Gastrocnemius medialis (tissue), 4 donors: Measurements from ENCODE around the gene DHRS3. TPM values are rescaled to one million over a fixed set of nuclear protein-coding genes. Genes with fewer than 3 reads are reported as not detected.

Experiments used
- ATAC-seq, 2 donors: fragments of 150-250 bp; one replicate each; pipeline ENCODE4 v1.9.1; 2016
- DNase-seq, 2 donors: peaks; one replicate each; pipeline ENCODE4 v3.0.0-alpha.2; 2019
- H3K27ac ChIP-seq, 4 donors: fragments of 200-600 bp; sonication (generic); 1 replicate in 1 of 4; 2 replicates in 3 of 4; pipeline ENCODE4 v1.5.1; 2016 to 2018; ENCODE audit warnings: mild to moderate bottlenecking in 2 of 4, moderate library complexity in 1 of 4
- H3K27me3 ChIP-seq, 3 donors: fragments of 200-600 bp; sonication (generic) in 2 of 3; 1 replicate in 1 of 3; 2 replicates in 2 of 3; pipeline versions ENCODE4 v1.5.1 to v1.6.0; 2016 to 2019; ENCODE audit warnings: mild to moderate bottlenecking in 1 of 3, moderate library complexity in 1 of 3
- H3K36me3 ChIP-seq, 2 donors: fragments of 200-600 bp; sonication (generic) in 1 of 2; one replicate each; pipeline ENCODE4 v1.5.1; 2017 to 2018
- H3K4me1 ChIP-seq, 2 donors: fragments of 200-600 bp; sonication (generic) in 1 of 2; one replicate each; pipeline ENCODE4 v1.5.1; 2016 to 2017; ENCODE audit warnings: mild to moderate bottlenecking in 2 of 2
- H3K4me3 ChIP-seq, 4 donors: fragments of 200-600 bp; sonication (generic) in 3 of 4; 1 replicate in 1 of 4; 2 replicates in 3 of 4; pipeline ENCODE4 v1.5.1; 2016 to 2019; ENCODE audit warnings: mild to moderate bottlenecking in 2 of 4
- H3K9me3 ChIP-seq, 3 donors: fragments of 200-600 bp; sonication (generic) in 2 of 3; 1 replicate in 1 of 3; 2 replicates in 2 of 3; pipeline ENCODE4 v1.5.1; 2016 to 2019
- POLR2A ChIP-seq, 2 donors: fragments of 450-650 bp; IDR thresholded peaks; one replicate each; pipeline ENCODE4 v1.6.1; 2017; ENCODE audit warnings: antibody characterized with exemption in 2 of 2, mild to moderate bottlenecking in 2 of 2, moderate library complexity in 2 of 2
- in situ Hi-C, 4 donors: fragments of 200-750 bp; cut with MboI; loops; one replicate each; pipeline versions ENCODE4 v1.15.0 to v1.8.0; 2017; ENCODE audit warnings: low sequenced_read_pairs in 4 of 4
- intact Hi-C: fragments of 100-400 bp; cut with DNase I; formaldehyde crosslinking; loops from one replicate; pipeline ENCODE4 v1.15.1; 2023; ENCODE audit warnings: low total_unique reads
- total RNA-seq, 4 donors: library from RNA; depleted of rRNA; stranded (reverse); fragments of >200 nt; gene quantifications; one replicate each; pipeline versions ENCODE4 v1.1.0 to v1.2.3, GENCODE V29; 2016
- TF ChIP-seq, protein P1 (sequence below), 5 experiments: fragments of 450-650 bp in 3 of 5; fragments of 200-600 bp in 2 of 5; sonication (generic) in 2 of 5; IDR thresholded peaks in 4 of 5; conservative IDR thresholded peaks in 1 of 5; 1 replicate in 4 of 5; 2 replicates in 1 of 5; pipeline ENCODE4 v1.5.1; 2016 to 2019; ENCODE audit warnings: antibody characterized with exemption in 5 of 5, mild to moderate bottlenecking in 3 of 5, moderate library complexity in 3 of 5

DHRS3 gene
- total RNA-seq, 4 donors from 2014 or later: 28.5 to 108 (median 67.0) TPM

DNA sequence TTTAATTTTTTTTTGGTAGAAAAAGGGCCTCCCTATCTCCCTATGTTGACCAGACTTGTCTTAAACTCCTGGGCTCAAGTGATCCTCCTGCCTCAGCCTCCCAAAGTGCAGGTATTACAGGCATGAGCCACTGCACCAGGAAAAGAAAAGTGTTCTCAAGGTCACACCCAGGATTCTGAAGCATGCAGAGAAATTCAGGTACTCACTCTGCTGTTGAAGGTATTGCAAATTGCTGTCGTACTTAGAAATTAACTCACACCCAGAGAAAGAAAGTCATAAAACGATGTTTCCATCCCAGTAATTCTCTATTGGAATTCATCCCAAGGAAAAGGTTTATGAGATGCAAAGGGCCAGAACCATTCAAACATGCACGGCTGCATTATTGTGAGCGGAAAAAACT lies 73.7 kb downstream of the DHRS3 start:
- peaks cover 37 to 46% of the 10 kb centered on the region in 2 donors for H3K4me1 ChIP-seq
- no peaks in the 10 kb centered on the region for H3K27me3 ChIP-seq
- in situ Hi-C loops: loop anchor here in 1 of 4 donors (10.0 kb wide), 1 partner anchor 50 kb away; no protein-coding TSS in a partner anchor
- no peak overlapping the region for H3K4me3 ChIP-seq
- DNase-seq (no peak), ATAC-seq (no peak)
- no peaks in the 10 kb centered on the region for H3K9me3 ChIP-seq
- no peak overlapping the region for H3K27ac ChIP-seq
- intact Hi-C loops: loop anchor here (5.0 kb wide), 1 partner anchor 92 kb away; no protein-coding TSS in a partner anchor
- TF ChIP-seq, protein P1, sequence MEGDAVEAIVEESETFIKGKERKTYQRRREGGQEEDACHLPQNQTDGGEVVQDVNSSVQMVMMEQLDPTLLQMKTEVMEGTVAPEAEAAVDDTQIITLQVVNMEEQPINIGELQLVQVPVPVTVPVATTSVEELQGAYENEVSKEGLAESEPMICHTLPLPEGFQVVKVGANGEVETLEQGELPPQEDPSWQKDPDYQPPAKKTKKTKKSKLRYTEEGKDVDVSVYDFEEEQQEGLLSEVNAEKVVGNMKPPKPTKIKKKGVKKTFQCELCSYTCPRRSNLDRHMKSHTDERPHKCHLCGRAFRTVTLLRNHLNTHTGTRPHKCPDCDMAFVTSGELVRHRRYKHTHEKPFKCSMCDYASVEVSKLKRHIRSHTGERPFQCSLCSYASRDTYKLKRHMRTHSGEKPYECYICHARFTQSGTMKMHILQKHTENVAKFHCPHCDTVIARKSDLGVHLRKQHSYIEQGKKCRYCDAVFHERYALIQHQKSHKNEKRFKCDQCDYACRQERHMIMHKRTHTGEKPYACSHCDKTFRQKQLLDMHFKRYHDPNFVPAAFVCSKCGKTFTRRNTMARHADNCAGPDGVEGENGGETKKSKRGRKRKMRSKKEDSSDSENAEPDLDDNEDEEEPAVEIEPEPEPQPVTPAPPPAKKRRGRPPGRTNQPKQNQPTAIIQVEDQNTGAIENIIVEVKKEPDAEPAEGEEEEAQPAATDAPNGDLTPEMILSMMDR (IDR thresholded peaks at IDR 0.05 in 4 of 5, conservative IDR thresholded peaks at IDR 0.05 in 1 of 5): no peak
- TF ChIP-seq POLR2A (IDR thresholded peaks at IDR 0.05): no peak
- H3K36me3 ChIP-seq: no peaks in the 10 kb centered on the region

DNA sequence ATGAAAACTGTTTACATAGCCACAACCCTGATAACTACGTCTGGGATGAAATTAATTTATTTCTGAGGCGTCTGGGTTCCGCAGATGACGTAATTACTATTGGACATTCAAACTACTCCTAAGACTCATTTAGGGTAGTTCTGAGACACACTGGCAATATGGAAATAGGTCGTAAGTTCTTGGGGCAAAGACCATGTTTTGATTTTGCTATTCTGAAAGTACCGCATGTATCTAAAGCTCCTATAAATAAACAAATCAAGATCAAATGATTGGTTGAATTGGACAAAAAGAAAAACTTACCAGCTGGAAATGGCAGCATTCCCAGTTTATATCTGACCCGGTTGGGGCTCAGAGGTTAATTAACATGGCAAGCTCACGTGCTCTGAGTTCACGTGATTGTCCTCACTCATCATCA lies 74.3 kb downstream of the DHRS3 start:
- no peak overlapping the region for H3K4me3 ChIP-seq
- ATAC-seq (no peak), DNase-seq (no peak)
- TF ChIP-seq, protein P1 (IDR thresholded peaks at IDR 0.05 in 4 of 5, conservative IDR thresholded peaks at IDR 0.05 in 1 of 5): no peak
- no peak for TF ChIP-seq POLR2A (IDR thresholded peaks at IDR 0.05)
- intact Hi-C loops: loop anchor here (5.0 kb wide), 1 partner anchor 91 kb away; no protein-coding TSS in a partner anchor
- no peak overlapping the region for H3K27ac ChIP-seq
- no peaks in the 10 kb centered on the region for H3K36me3 ChIP-seq
- H3K9me3 ChIP-seq: no peaks in the 10 kb centered on the region
- in situ Hi-C loops: loop anchor here in 1 of 4 donors (10.0 kb wide), 1 partner anchor 51 kb away; no protein-coding TSS in a partner anchor
- no peaks in the 10 kb centered on the region for H3K27me3 ChIP-seq
- peaks cover 31 to 40% of the 10 kb centered on the region in 2 donors for H3K4me1 ChIP-seq

DNA sequence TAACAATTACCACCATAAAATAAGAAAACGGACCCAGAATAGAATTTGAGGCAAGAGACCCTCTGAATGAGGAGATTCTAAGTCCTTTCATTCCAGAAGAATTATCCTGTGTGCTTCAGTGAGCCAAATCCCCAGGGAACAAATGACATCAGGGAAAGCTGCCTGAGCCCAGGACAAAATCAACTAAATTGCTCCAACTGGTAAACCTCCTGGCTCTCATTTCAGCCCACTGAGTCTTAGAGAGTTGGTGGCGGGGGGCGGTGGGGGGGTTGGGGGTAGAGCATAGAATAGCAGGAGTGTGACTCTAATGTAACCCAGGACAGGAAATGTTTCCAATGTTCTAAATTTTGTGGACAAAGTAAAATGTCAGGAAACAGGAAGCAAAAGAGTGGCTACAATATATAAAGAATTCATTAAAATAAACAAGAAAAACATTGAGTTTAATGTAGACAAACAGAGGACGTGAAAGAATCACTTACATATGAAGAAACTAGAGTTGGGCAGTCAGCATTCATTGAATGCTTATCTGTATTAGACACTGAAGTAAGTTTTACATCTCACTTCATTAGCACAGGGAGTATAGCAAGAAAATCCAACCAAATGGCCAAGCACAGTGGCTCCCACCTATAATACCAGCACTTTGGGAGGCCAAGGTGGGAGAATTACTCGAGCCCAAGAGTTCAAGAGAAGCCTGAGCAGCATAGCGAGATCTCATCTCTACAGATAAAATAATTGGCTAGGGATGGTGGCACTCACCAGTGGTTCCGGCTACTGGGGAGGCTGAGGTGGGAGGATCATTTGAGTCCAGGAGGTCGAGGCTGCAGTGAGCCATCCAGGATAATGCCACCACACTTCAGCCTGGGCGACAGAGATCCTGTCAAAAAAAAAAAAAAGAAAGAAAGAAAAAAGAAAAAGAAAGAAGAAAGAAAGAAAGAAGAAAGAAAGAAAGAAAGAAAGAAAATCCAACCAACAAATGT lies 75.1 kb downstream of the DHRS3 start:
- no peak overlapping the region for H3K4me3 ChIP-seq
- in situ Hi-C loops: loop anchor here in 1 of 4 donors (10.0 kb wide), 1 partner anchor 52 kb away; no protein-coding TSS in a partner anchor
- H3K9me3 ChIP-seq: no peaks in the 10 kb centered on the region
- intact Hi-C loops: loop anchor here (5.0 kb wide), 1 partner anchor 91 kb away; no protein-coding TSS in a partner anchor
- ATAC-seq (no peak), DNase-seq (no peak)
- H3K27me3 ChIP-seq: no peaks in the 10 kb centered on the region
- no peaks in the 10 kb centered on the region for H3K36me3 ChIP-seq
- H3K4me1 ChIP-seq: peaks cover 24 to 33% of the 10 kb centered on the region in 2 donors
- H3K27ac ChIP-seq: no peak overlapping the region
- no peak for TF ChIP-seq POLR2A (IDR thresholded peaks at IDR 0.05)
- TF ChIP-seq, protein P1 (IDR thresholded peaks at IDR 0.05 in 4 of 5, conservative IDR thresholded peaks at IDR 0.05 in 1 of 5): no peak

DNA sequence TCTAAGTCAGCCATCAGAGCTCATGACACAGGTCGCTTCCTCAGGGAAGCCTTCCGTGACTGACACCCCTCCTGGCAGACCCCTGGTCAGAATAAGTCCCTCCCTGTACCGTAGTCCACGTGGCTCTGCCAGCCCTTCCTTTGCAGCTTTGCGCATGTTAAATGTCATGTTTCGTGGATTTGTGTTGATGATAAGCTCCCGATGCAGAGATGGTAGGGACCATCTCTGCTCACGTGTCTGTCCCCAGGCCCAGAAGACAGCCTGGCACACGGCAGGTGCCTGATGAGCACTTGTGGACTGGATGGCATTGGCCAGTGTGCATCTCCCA lies 75.9 kb downstream of the DHRS3 start:
- in situ Hi-C loops (loop anchor here in 1 of 4 donors (10.0 kb wide), 1 partner anchor 53 kb away; no protein-coding TSS in a partner anchor), intact Hi-C loops (loop anchor here (5.0 kb wide), 1 partner anchor 90 kb away; no protein-coding TSS in a partner anchor)
- ATAC-seq (no peak), DNase-seq (no peak)
- Histone ChIP-seq H3K27me3 (no peaks in the 10 kb centered on the region), H3K4me1 (peaks cover 18 to 27% of the 10 kb centered on the region in 2 donors), H3K4me3 (no peak overlapping the region), H3K27ac (peak overlapping the region in 3 of 4 donors; percentile 55 to 83 (median 82)), H3K9me3 (no peaks in the 10 kb centered on the region), H3K36me3 (no peaks in the 10 kb centered on the region)
- TF ChIP-seq, protein P1 (IDR thresholded peaks at IDR 0.05 in 4 of 5, conservative IDR thresholded peaks at IDR 0.05 in 1 of 5): no peak
